ENCODE measurements around the gene CD22. TPM values are rescaled to one million over a fixed set of nuclear protein-coding genes. Genes with fewer than 3 reads are reported as not detected.

CD22 gene
- total and polyA plus RNA-seq, 2 experiments from 2014 or later = 0.51 TPM; not detected in 1

- TF ChIP-seq CTCF (IDR thresholded peaks at IDR 0.05; ENCODE audit: low read depth, low read length) = no peak
- no peak for DNase-seq (ENCODE audit: low read depth in 1 of 2, low spot score in 1 of 2)
Observed at GRCh38 chr19:35344511-35345031, 15.6 kb downstream of the CD22 start.

GRCh38 chr19:35345671-35346111 lies 16.7 kb downstream of the CD22 start:
- Histone ChIP-seq H3K27me3 (no peaks in the 10 kb centered on the region), H3K4me1 (ENCODE audit: low read depth) (no peaks in the 10 kb centered on the region), H3K27ac (no peak overlapping the region), H3K4me3 (no peak overlapping the region), H3K9me3 (ENCODE audit: low read depth) (no peaks in the 10 kb centered on the region), H3K36me3 (no peaks in the 10 kb centered on the region)
- TF ChIP-seq CTCF (IDR thresholded peaks at IDR 0.05; ENCODE audit: low read depth, low read length) = no peak
- no peak for DNase-seq (ENCODE audit: low read depth in 1 of 2, low spot score in 1 of 2)

More at GRCh38 chr19:35344511-35345031, 15.6 kb downstream of the CD22 start:
- no peaks in the 10 kb centered on the region for H3K9me3 ChIP-seq (ENCODE audit: low read depth)
- no peaks in the 10 kb centered on the region for H3K27me3 ChIP-seq
- no peak overlapping the region for H3K27ac ChIP-seq
- no peak overlapping the region for H3K4me3 ChIP-seq
- no peaks in the 10 kb centered on the region for H3K36me3 ChIP-seq
- no peaks in the 10 kb centered on the region for H3K4me1 ChIP-seq (ENCODE audit: low read depth)

- H3K27ac ChIP-seq = no peak overlapping the region
- no peaks in the 10 kb centered on the region for H3K4me1 ChIP-seq (ENCODE audit: low read depth)
- no peaks in the 10 kb centered on the region for H3K27me3 ChIP-seq
- no peaks in the 10 kb centered on the region for H3K36me3 ChIP-seq
- TF ChIP-seq CTCF (IDR thresholded peaks at IDR 0.05; ENCODE audit: low read depth, low read length) = no peak
- no peak overlapping the region for H3K4me3 ChIP-seq
- H3K9me3 ChIP-seq (ENCODE audit: low read depth) = no peaks in the 10 kb centered on the region
- DNase-seq (ENCODE audit: low read depth in 1 of 2, low spot score in 1 of 2) = no peak
Observed at GRCh38 chr19:35346193-35347052, 17.4 kb downstream of the CD22 start.

- Histone ChIP-seq H3K36me3 (no peaks in the 10 kb centered on the region), H3K9me3 (ENCODE audit: low read depth) (no peaks in the 10 kb centered on the region), H3K4me1 (ENCODE audit: low read depth) (no peaks in the 10 kb centered on the region), H3K27me3 (no peaks in the 10 kb centered on the region), H3K27ac (no peak within 1 kb of the TSS), H3K4me3 (no peak within 1 kb of the TSS)
- no peak for TF ChIP-seq CTCF (IDR thresholded peaks at IDR 0.05; ENCODE audit: low read depth, low read length)
- no peak for DNase-seq (ENCODE audit: low read depth in 1 of 2, low spot score in 1 of 2)
Observed at GRCh38 chr19:35347171-35347929, 18.4 kb downstream of the CD22 start, which contains the start of gene FFAR1. TSS of gene FFAR1 (plus strand) at chr19:35347902. CDS start at chr19:35351552, 3,650 bp downstream.

GRCh38 chr19:35347930-35348298 lies 18.9 kb downstream of the CD22 start:
- H3K4me3 ChIP-seq = no peak overlapping the region
- no peak for TF ChIP-seq CTCF (IDR thresholded peaks at IDR 0.05; ENCODE audit: low read depth, low read length)
- H3K27ac ChIP-seq = no peak overlapping the region
- no peaks in the 10 kb centered on the region for H3K36me3 ChIP-seq
- no peak for DNase-seq (ENCODE audit: low read depth in 1 of 2, low spot score in 1 of 2)
- H3K9me3 ChIP-seq (ENCODE audit: low read depth) = no peaks in the 10 kb centered on the region
- no peaks in the 10 kb centered on the region for H3K4me1 ChIP-seq (ENCODE audit: low read depth)
- H3K27me3 ChIP-seq = no peaks in the 10 kb centered on the region
